Measurements from ENCODE around the gene ASXL1.

GRCh38 chr20:32440069-32440757, 82.1 kb downstream of the ASXL1 start:
- TF ChIP-seq CTCF (IDR thresholded peaks at IDR 0.05) = no peak
- TF ChIP-seq POLR2A (IDR thresholded peaks at IDR 0.05) = no peak
- TF ChIP-seq POLR2AphosphoS5 (IDR thresholded peaks at IDR 0.05) = no peak

Measured in gastroesophageal sphincter (tissue), 3 donors.